K562 (cell line): Measurements from ENCODE around the gene B4GALNT2. TPM values are rescaled to one million over a fixed set of nuclear protein-coding genes. Genes with fewer than 3 reads are reported as not detected.

Source experiments
- JUNB ChIP-seq: fragments of 450-650 bp; formaldehyde crosslinking; conservative IDR thresholded peaks from 2 replicates; pipeline ENCODE4 v1.4.0; 2020; ENCODE audit warnings: mild to moderate bottlenecking
- REST ChIP-seq, 2 experiments: fragments of 450-650 bp; formaldehyde crosslinking in 1 of 2; IDR thresholded peaks; 2 replicates each; pipeline versions ENCODE4 v1.4.0 to v1.6.1; 2014 to 2020; ENCODE audit warnings: mild to moderate bottlenecking in 2 of 2, borderline replicate concordance in 1 of 2, low read depth in 1 of 2
- ZBTB43 ChIP-seq: sonication (generic); formaldehyde crosslinking; IDR thresholded peaks from 2 replicates; pipeline ENCODE4 v1.8.0; 2023; ENCODE audit warnings: mild to moderate bottlenecking, missing genetic modification reagents
- ZNF318 ChIP-seq, 2 experiments: fragments of 450-650 bp; IDR thresholded peaks; 2 replicates each; pipeline ENCODE4 v1.6.1; 2016; ENCODE audit warnings: mild to moderate bottlenecking in 2 of 2, borderline replicate concordance in 1 of 2, low read depth in 1 of 2, moderate library complexity in 1 of 2
- polyA plus RNA-seq, 8 experiments: library from polyadenylated mRNA; depleted of rRNA in 4 of 8; stranded (reverse) in 5 of 8; unstranded in 3 of 8; fragments of >200 nt; fragmentation: Nextera tagmentation in 2 of 8; fragmentation: Illumina TruSeq in 1 of 8; extraction: Ambion mirVana in 2 of 8; extraction: Trizol in 1 of 8; gene quantifications; 2 replicates each; pipeline versions ENCODE4 v1.2.1 to v1.2.3, GENCODE V29; 2011 to 2014; ENCODE audit warnings: inconsistent platforms in 1 of 8, missing spikeins in 1 of 8
- total RNA-seq, 7 experiments: library from RNA; depleted of rRNA in 6 of 7; stranded (reverse); fragments of >200 nt in 6 of 7; fragmentation: Illumina TruSeq in 2 of 7; extraction: Trizol in 2 of 7; gene quantifications; 2 replicates each; pipeline versions ENCODE4 v1.2.1 to v1.2.3, GENCODE V29; 2011 to 2021; ENCODE audit warnings: low replicate concordance in 1 of 7

The B4GALNT2 gene
- total and polyA plus RNA-seq, 9 of the 15 experiments (the other 6 are each of a cell fraction or from before 2014, with no cell fraction given), result not detected

DNA sequence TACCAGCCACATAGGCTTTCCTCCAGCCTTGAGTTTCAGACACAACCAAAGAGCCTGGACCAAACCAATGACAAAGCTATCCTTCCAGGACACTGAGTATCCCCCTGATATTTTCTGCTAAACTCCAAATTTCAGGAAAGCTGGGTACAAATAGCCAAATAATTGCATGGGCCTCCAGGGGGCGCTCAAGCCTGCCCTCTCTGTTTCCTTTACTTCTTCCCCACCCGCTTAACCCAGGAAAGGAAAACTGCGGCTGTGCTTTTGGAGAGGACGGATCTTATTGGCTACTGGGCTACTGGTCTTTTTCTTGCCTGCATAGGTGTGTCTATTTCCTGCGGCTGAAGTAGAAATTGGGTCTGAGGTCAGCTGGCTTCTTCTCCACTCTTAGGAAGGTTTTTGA lies 47.7 kb downstream of the B4GALNT2 start (continued):
- TF ChIP-seq REST (IDR thresholded peaks at IDR 0.05; ENCODE audit: borderline replicate concordance) (peak; percentile 64; the same call in 1 of the 2 replicates), REST (CRISPR knock-in tag; IDR thresholded peaks at IDR 0.05; ENCODE audit: low read depth) (no peak), ZNF318 (IDR thresholded peaks at IDR 0.05; ENCODE audit: borderline replicate concordance in 1 of 2, low read depth in 1 of 2) (no peak), ZBTB43 (CRISPR knock-in tag) (no peak), JUNB (CRISPR knock-in tag) (no peak)
